Astrocyte (in vitro differentiated cells and primary cell): ENCODE results near the gene VPS37B. TPM values are rescaled to one million over a fixed set of nuclear protein-coding genes. Genes with fewer than 3 reads are reported as not detected.

Experiments
- DNase-seq: peaks from one replicate; pipeline ENCODE4 v3.0.0-alpha.2; 2010; ENCODE audit warnings: low read depth
- FAIRE-seq: peaks from 2 replicates; lab custom pipeline; 2011; peaks lifted over from hg19 to GRCh38; lab: Jason Lieb, UNC
- H2AFZ ChIP-seq: 2 replicates; pipeline ENCODE4 v1.6.0; 2012; ENCODE audit warnings: low read depth, low read length, inconsistent platforms
- H3K27ac ChIP-seq: 2 replicates; pipeline ENCODE4 v1.5.1; 2011; ENCODE audit warnings: low read depth, low read length, inconsistent platforms
- H3K27me3 ChIP-seq: 2 replicates; pipeline ENCODE4 v1.6.0; 2011; ENCODE audit warnings: low read length, inconsistent platforms; ENCODE audit not compliant: insufficient read depth
- H3K36me3 ChIP-seq: 2 replicates; pipeline ENCODE4 v1.5.1; 2011; ENCODE audit warnings: low read length, inconsistent platforms; ENCODE audit not compliant: insufficient read depth
- H3K4me1 ChIP-seq: 2 replicates; pipeline ENCODE4 v1.5.1; 2011; ENCODE audit warnings: low read length, inconsistent platforms; ENCODE audit not compliant: insufficient read depth
- H3K4me2 ChIP-seq: 2 replicates; pipeline ENCODE4 v1.6.0; 2012; ENCODE audit warnings: low read length, inconsistent platforms
- H3K4me3 ChIP-seq: 2 replicates; pipeline ENCODE4 v1.5.1; 2011; ENCODE audit warnings: low read depth, mild to moderate bottlenecking, low read length, inconsistent platforms; ENCODE audit not compliant: insufficient read depth
- H3K79me2 ChIP-seq: 2 replicates; pipeline ENCODE4 v1.6.0; 2012; ENCODE audit warnings: mild to moderate bottlenecking, low read length, inconsistent platforms; ENCODE audit not compliant: insufficient read depth
- H3K9ac ChIP-seq: 2 replicates; pipeline ENCODE4 v1.6.0; 2012; ENCODE audit warnings: mild to moderate bottlenecking, low read length, inconsistent platforms
- H3K9me3 ChIP-seq: 2 replicates; pipeline ENCODE4 v1.5.1; 2012; ENCODE audit warnings: low read depth, mild to moderate bottlenecking, low read length, inconsistent platforms; ENCODE audit not compliant: insufficient read depth
- H4K20me1 ChIP-seq: 2 replicates; pipeline ENCODE4 v1.6.0; 2012; ENCODE audit warnings: low read length, inconsistent platforms; ENCODE audit not compliant: insufficient read depth
- H3K27ac Mint-ChIP-seq: one replicate; pipeline ENCODE4 v1.8.0; 2021; ENCODE audit warnings: mild to moderate bottlenecking, mixed read lengths; ENCODE audit not compliant: unreplicated experiment
- H3K27me3 Mint-ChIP-seq: one replicate; pipeline ENCODE4 v1.8.0; 2021; ENCODE audit warnings: low read depth, mixed read lengths; ENCODE audit not compliant: unreplicated experiment
- H3K36me3 Mint-ChIP-seq: one replicate; pipeline ENCODE4 v1.8.0; 2021; ENCODE audit warnings: low read depth, mixed read lengths; ENCODE audit not compliant: unreplicated experiment
- H3K4me1 Mint-ChIP-seq: one replicate; pipeline ENCODE4 v1.8.0; 2021; ENCODE audit warnings: low read depth, mixed read lengths; ENCODE audit not compliant: unreplicated experiment
- H3K4me3 Mint-ChIP-seq: one replicate; pipeline ENCODE4 v1.8.0; 2021; ENCODE audit warnings: mild to moderate bottlenecking, moderate library complexity, mixed read lengths; ENCODE audit not compliant: unreplicated experiment
- H3K9me3 Mint-ChIP-seq: one replicate; pipeline ENCODE4 v1.8.0; 2021; ENCODE audit warnings: mild to moderate bottlenecking, mixed read lengths; ENCODE audit not compliant: unreplicated experiment
- CTCF ChIP-seq: IDR thresholded peaks from 2 replicates; pipeline ENCODE4 v1.5.1; 2011; ENCODE audit warnings: low read depth, mild to moderate bottlenecking, inconsistent platforms, low read length, moderate library complexity; ENCODE audit not compliant: insufficient read depth
- EZH2 ChIP-seq: IDR thresholded peaks from 2 replicates; pipeline ENCODE4 v1.6.1; 2012; ENCODE audit warnings: mild to moderate bottlenecking, low read length, inconsistent platforms; ENCODE audit not compliant: insufficient read depth
- total RNA-seq: library from RNA; stranded (reverse); gene quantifications from 2 replicates; pipeline ENCODE4 v1.2.1, GENCODE V29; 2021

The VPS37B gene
- total RNA-seq, 1 donor from 2014 or later, result 31.4 TPM

- Histone ChIP-seq H3K4me3 (no peak overlapping the region), H3K9ac (no peak overlapping the region), H3K9me3 (no peaks in the 10 kb centered on the region), H3K4me1 (peaks cover 28% of the 10 kb centered on the region), H3K27me3 (no peaks in the 10 kb centered on the region), H3K4me2 (no peak overlapping the region), H3K27ac (no peak overlapping the region), H2AFZ (no peak overlapping the region), H4K20me1 (peaks cover 38% of the 10 kb centered on the region), H3K79me2 (peaks cover 38% of the 10 kb centered on the region), H3K36me3 (peaks cover 22% of the 10 kb centered on the region)
- FAIRE-seq, result no peak
- peaks cover 15% of the 10 kb centered on the region for H3K36me3 Mint-ChIP-seq
- no peak overlapping the region for H3K4me3 Mint-ChIP-seq
- H3K4me1 Mint-ChIP-seq, result peaks cover 22% of the 10 kb centered on the region
- no peaks in the 10 kb centered on the region for H3K27me3 Mint-ChIP-seq
- no peak for TF ChIP-seq CTCF
- TF ChIP-seq EZH2, result no peak
- DNase-seq, result no peak
- no peaks in the 10 kb centered on the region for H3K9me3 Mint-ChIP-seq
- no peak overlapping the region for H3K27ac Mint-ChIP-seq
Observed at GRCh38 chr12:122867691-122868461, 28.0 kb downstream of the VPS37B start.

- Histone ChIP-seq H2AFZ (no peak overlapping the region), H3K4me2 (no peak overlapping the region), H3K4me1 (peaks cover 22% of the 10 kb centered on the region), H3K36me3 (peaks cover 22% of the 10 kb centered on the region), H3K27me3 (no peaks in the 10 kb centered on the region), H3K79me2 (peaks cover 30% of the 10 kb centered on the region), H3K4me3 (no peak overlapping the region), H4K20me1 (peaks cover 36% of the 10 kb centered on the region), H3K27ac (no peak overlapping the region), H3K9ac (no peak overlapping the region), H3K9me3 (no peaks in the 10 kb centered on the region)
- no peak for DNase-seq
- FAIRE-seq, result no peak
- H3K9me3 Mint-ChIP-seq, result no peaks in the 10 kb centered on the region
- no peaks in the 10 kb centered on the region for H3K27me3 Mint-ChIP-seq
- no peak for TF ChIP-seq EZH2
- no peak for TF ChIP-seq CTCF
- H3K27ac Mint-ChIP-seq, result no peak overlapping the region
- H3K4me3 Mint-ChIP-seq, result no peak overlapping the region
- peaks cover 15% of the 10 kb centered on the region for H3K36me3 Mint-ChIP-seq
- H3K4me1 Mint-ChIP-seq, result peaks cover 14% of the 10 kb centered on the region
Observed at GRCh38 chr12:122866950-122867607, 28.8 kb downstream of the VPS37B start.
